HUES64 (cell line): Measurements from ENCODE around the gene INSM1.

Experiments used
- H3K27ac ChIP-seq: 2 replicates; pipeline ENCODE4 v1.7.0; 2013; ENCODE audit warnings: low read depth, low read length, inconsistent platforms
- H3K27me3 ChIP-seq: 2 replicates; pipeline ENCODE4 v1.6.1; 2013; ENCODE audit warnings: mild to moderate bottlenecking, low read length; ENCODE audit not compliant: insufficient read depth
- H3K36me3 ChIP-seq: 2 replicates; pipeline ENCODE4 v1.6.1; 2013; ENCODE audit warnings: mild to moderate bottlenecking, low read length; ENCODE audit not compliant: insufficient read depth
- H3K4me1 ChIP-seq: 2 replicates; pipeline ENCODE4 v1.6.1; 2013; ENCODE audit warnings: mild to moderate bottlenecking, low read length, moderate library complexity; ENCODE audit not compliant: insufficient read depth
- H3K4me3 ChIP-seq: 2 replicates; pipeline ENCODE4 v1.5.1; 2013; ENCODE audit warnings: mild to moderate bottlenecking, low read length, moderate library complexity
- H3K9ac ChIP-seq: 2 replicates; pipeline ENCODE4 v1.6.1; 2013; ENCODE audit warnings: mild to moderate bottlenecking, low read depth, low read length
- H3K9me3 ChIP-seq: 2 replicates; pipeline ENCODE4 v1.6.1; 2013; ENCODE audit warnings: low read depth, low read length; ENCODE audit not compliant: insufficient read depth
- WGBS: fragments of 150-250, 120-280 bp; methylation state at CpG from one replicate; pipeline ENCODE4 v1.1.7; 2013; ENCODE audit warnings: missing lambda C conversion rate; 5-methylcytosine and 5-hydroxymethylcytosine counted together

INSM1 gene

DNA sequence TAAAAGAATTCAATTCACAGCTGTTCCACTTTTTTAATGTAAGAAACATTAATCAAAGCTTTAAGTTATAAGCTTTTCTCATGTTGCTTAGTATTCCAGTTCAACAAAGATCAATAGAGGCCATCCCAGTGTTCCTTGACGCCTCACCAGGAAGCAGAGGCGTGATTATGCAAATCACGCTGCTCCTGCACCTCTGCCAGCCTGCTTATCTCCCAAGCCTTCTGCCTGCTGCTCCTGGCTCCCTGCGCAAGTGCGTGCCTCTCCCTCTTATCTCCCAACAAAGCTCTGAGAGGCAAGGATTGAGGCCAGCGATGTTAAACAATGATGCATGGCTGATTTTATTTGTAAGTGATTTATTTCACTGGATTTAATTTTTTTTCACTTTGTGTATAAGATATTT, 42.8 kb downstream of the INSM1 start:
- peaks cover 14% of the 10 kb centered on the region; the same call in 1 of the 2 replicates for H3K27me3 ChIP-seq
- H3K36me3 ChIP-seq: no peaks in the 10 kb centered on the region
- H3K9me3 ChIP-seq: no peaks in the 10 kb centered on the region
- no peak overlapping the region for H3K27ac ChIP-seq
- H3K4me1 ChIP-seq: peaks cover 42% of the 10 kb centered on the region
- 8% methylated on average over 6 of the region's 6 CpGs for WGBS
- H3K9ac ChIP-seq: no peak overlapping the region
- H3K4me3 ChIP-seq: no peak overlapping the region

DNA sequence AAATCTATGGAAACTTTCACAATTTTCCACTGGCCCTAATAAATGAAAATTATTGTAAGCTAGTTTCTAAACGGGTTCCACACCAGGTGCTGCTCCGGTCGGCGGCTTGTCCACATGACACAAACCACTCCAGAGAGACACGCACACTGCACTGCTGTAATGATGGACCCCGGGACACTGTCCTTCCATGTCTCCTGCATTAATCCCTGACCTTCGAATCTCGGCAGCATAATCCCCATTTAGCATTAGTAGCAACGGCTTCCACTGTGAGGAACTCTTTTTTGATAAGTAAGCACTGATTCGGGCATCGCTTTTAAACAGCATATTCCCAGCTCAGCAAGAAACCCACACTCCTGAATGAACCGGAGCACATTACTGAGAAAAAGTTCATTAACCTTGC, 43.5 kb downstream of the INSM1 start:
- Histone ChIP-seq H3K27me3 (peaks cover 14% of the 10 kb centered on the region; the same call in 1 of the 2 replicates), H3K27ac (no peak overlapping the region), H3K9ac (no peak overlapping the region), H3K36me3 (no peaks in the 10 kb centered on the region), H3K9me3 (no peaks in the 10 kb centered on the region), H3K4me1 (peaks cover 42% of the 10 kb centered on the region), H3K4me3 (no peak overlapping the region)
- 69% methylated on average over 12 of the region's 12 CpGs for WGBS

DNA sequence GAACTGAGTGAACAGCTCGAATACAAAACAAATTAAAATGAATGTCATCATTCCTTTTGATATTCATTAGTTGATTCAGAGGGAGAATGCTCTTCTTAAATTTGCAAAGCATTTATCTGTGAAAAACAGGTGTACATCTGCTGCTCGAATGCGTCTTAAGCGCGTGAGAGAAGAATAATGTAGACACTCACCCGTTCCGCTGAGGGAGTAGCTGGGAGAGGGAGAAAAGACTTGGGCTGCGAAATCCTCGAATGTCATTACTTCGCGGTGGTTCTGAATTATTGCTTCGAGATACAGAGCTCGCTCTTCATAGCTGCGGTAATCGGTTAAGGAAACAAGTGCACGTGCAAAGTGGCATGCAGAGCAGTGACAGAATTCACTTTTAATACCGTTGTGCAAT, 43.9 kb downstream of the INSM1 start:
- Histone ChIP-seq H3K4me1 (peaks cover 42% of the 10 kb centered on the region), H3K9me3 (no peaks in the 10 kb centered on the region), H3K36me3 (no peaks in the 10 kb centered on the region), H3K4me3 (no peak overlapping the region), H3K9ac (no peak overlapping the region), H3K27me3 (peaks cover 14% of the 10 kb centered on the region; the same call in 1 of the 2 replicates), H3K27ac (no peak overlapping the region)
- WGBS: 78% methylated on average over 17 of the region's 17 CpGs

DNA sequence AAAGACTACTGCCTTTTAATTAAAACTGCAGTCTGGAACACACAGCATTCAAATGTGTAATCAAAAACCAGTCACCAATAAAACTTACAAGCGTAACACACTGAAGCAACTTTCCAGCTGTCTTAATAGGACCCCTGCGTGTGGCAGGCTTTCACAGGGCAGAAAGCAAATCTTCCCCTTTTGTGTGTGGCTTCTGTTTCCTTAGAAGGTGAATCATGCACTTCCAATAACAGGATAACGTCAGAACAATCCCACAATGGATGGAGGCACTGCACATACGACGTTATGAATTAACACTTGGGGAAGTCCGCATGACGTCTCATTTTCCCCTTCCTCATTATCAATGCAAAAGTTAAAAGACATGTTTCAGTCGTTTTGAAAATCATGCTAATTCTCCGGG, 44.8 kb downstream of the INSM1 start:
- H3K36me3 ChIP-seq: no peaks in the 10 kb centered on the region
- H3K4me1 ChIP-seq: peaks cover 42% of the 10 kb centered on the region
- peaks cover 14% of the 10 kb centered on the region; the same call in 1 of the 2 replicates for H3K27me3 ChIP-seq
- 69% methylated on average over 9 of the region's 9 CpGs for WGBS
- no peak overlapping the region for H3K4me3 ChIP-seq
- H3K9me3 ChIP-seq: no peaks in the 10 kb centered on the region
- H3K27ac ChIP-seq: no peak overlapping the region
- H3K9ac ChIP-seq: no peak overlapping the region

DNA sequence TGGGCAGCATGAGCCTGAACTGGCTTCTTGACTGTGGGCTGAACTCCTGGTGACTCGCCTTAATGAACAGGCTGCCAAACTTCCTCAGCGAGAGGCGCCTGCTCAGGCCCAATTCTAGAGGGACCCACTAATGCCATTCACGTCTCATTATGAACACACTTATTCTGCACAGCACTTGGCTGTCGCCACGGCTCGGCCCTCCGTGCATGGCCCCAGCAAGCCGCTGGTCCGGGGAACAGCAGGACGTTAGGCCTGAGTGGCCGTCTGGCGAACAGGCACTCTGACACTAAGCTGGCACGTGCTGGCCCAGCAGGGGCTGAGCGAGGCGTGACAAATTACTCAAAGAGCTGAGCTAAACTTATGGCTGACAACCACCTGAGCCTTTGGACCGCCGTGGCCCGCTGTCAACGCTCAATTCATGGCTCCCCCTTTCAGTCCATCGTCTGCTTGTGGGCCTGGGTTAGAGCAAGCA, 45.9 kb downstream of the INSM1 start:
- 80% methylated on average over 21 of the region's 21 CpGs for WGBS
- H3K4me1 ChIP-seq: peaks cover 39% of the 10 kb centered on the region
- H3K36me3 ChIP-seq: no peaks in the 10 kb centered on the region
- H3K27ac ChIP-seq: no peak overlapping the region
- no peak overlapping the region for H3K9ac ChIP-seq
- H3K27me3 ChIP-seq: peaks cover 14% of the 10 kb centered on the region; the same call in 1 of the 2 replicates
- no peaks in the 10 kb centered on the region for H3K9me3 ChIP-seq
- no peak overlapping the region for H3K4me3 ChIP-seq

DNA sequence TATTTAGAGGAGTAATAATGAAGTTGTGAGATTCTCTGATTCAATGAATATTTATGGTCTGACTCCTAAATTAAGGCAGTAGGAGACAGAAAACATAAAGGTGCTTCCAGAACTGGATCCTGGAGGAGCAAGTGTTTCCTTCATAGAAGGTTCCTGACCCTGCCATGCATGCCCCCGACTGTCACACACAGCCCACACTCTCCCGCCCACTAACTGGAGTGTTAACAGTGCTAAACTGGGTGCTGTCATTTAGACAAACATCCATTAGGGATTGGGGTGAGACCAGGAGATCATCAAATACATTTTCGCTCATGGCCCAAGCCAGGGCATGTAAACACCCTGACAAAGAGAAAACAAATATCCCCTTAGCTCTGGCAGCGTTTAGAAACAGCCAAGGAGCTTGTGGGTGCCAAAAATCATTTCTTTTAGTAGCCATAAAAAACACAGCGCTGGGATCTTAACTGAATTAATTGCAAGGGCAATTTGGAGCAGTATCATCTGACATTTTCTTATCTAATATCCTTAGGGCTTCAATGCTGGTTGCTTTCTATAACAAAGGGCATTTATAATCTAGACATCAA, 46.8 kb downstream of the INSM1 start:
- H3K4me3 ChIP-seq: no peak overlapping the region
- H3K27ac ChIP-seq: no peak overlapping the region
- peaks cover 39% of the 10 kb centered on the region for H3K4me1 ChIP-seq
- H3K36me3 ChIP-seq: no peaks in the 10 kb centered on the region
- no peak overlapping the region for H3K9ac ChIP-seq
- H3K9me3 ChIP-seq: no peaks in the 10 kb centered on the region
- peaks cover 14% of the 10 kb centered on the region; the same call in 1 of the 2 replicates for H3K27me3 ChIP-seq
- WGBS: 82% methylated on average over 5 of the region's 5 CpGs

DNA sequence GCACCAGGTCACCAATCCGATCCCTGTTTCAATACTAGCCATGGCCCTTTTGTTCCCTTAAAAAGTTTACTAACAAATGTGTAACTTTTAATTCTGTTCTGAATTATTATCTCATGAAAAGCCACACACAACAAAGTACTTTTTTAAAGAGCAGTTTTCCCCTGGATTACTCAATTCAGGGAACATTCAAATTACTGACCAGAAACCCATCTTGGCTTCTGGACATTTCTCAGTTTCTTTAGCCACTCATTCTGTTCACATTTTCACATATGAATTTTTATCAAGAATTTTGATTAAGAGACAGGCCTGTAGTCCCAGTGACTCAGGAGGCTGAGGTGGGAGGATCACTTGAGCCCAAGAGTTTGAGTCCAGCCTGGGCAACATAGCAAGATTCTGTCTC, 47.4 kb downstream of the INSM1 start:
- WGBS: 89% methylated on average over 1 of the region's 1 CpG
- Histone ChIP-seq H3K36me3 (no peaks in the 10 kb centered on the region), H3K4me3 (no peak overlapping the region)

DNA sequence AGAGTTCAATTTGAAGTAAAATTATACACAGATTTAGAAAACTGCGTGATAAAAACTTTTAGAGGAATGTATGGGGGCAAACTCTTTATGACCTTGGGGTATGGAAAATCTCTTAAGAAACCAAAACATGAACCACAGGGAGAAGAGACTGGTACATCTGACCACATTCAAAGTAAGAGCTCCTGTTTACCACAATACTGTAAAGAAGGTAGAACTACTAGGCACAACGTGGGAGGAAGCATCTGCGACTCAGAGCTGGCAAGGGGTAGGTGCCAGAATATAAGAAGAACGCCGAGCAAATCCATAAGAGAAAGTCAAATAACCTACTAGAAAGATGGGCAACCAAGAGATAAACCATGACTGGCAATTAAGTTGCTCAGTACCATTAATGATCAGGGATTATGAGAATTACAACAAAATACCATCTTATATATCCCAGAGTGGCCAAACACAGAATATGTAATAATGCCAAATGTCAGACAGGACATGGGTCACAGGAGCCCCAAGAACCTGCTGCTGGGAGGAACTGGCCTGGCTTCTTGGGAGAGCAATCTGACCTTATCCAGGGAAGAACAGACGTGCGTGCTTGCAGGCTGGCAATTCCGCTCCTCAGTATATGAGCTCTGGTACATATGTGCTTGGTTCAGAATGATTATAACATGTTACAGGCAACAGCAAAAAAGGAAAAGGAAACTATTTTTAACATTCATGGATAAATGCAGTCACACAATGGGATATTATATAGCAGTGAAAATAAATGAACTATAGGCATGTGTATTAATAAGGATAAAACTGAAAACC, 50.2 kb downstream of the INSM1 start:
- H3K9me3 ChIP-seq: no peaks in the 10 kb centered on the region
- H3K9ac ChIP-seq: no peak overlapping the region
- no peak overlapping the region for H3K4me3 ChIP-seq
- H3K4me1 ChIP-seq: peaks cover 10% of the 10 kb centered on the region; the same call in 1 of the 2 replicates
- 92% methylated on average over 8 of the region's 8 CpGs for WGBS
- H3K27me3 ChIP-seq: peaks cover 3% of the 10 kb centered on the region; the same call in 1 of the 2 replicates
- no peak overlapping the region for H3K27ac ChIP-seq
- no peaks in the 10 kb centered on the region for H3K36me3 ChIP-seq

More for the DNA sequence above, 47.4 kb downstream of the INSM1 start:
- peaks cover 36% of the 10 kb centered on the region for H3K4me1 ChIP-seq
- peaks cover 14% of the 10 kb centered on the region; the same call in 1 of the 2 replicates for H3K27me3 ChIP-seq
- H3K9me3 ChIP-seq: no peaks in the 10 kb centered on the region
- H3K9ac ChIP-seq: no peak overlapping the region
- H3K27ac ChIP-seq: no peak overlapping the region
